HG02852 (cell line): ENCODE measurements around the gene WDR4.
"Not testable (repeated sequence)": the region's sequence is repeated elsewhere in the genome, so short reads cannot be mapped to it uniquely, and the experiment has no call there.

Experiments used
- ATAC-seq: cut with Tn5 transposase; IDR thresholded peaks from one replicate; pipeline ENCODE4 v1.9.1; 2021; ENCODE audit warnings: mild to moderate bottlenecking, moderate library complexity; ENCODE audit not compliant: unreplicated experiment

WDR4 gene

DNA sequence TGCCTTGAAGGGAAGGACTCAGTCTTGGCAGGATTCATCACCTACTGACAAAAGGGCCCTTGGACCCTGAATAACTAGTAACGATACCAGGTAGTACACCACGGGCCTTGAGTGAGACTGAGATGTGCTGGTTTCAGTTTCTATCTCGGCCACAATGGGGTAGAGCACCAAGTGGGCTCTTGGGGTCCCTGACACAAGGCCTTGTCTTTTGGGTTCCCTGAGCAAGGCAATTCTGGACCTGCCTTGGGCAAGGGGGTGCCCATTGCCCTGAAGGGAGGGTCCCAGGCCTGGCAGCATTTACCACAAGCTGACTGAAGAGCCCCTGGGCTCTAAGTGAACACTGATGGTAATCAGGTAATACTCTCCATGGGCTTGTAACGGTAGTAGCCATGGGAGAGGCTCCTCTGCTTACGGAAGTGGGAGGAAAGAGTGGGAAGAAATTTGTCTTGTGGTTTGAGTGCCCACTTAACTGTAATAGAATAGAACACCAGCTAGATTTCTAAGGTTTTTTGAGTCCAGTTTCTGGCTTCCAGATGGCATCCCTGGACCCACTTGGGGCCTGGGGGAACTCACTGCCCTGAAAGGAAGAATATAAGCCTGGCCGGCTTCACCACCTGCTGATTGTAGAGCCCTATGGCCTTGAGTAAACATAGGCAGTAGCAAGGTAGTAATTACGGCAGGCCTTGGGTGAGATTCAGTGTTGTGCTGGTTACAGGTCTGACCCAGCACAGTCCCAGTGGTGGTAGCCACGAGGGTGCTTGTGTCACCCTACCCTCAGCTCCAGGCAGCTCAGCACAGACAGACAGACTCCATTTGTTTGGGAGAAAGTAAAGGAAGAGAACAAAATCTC is 58.5 kb downstream of the WDR4 start:
- ATAC-seq = no peak

- no peak for ATAC-seq
Observed at GRCh38 chr21:42819861-42820615, 59.3 kb downstream of the WDR4 start.

DNA sequence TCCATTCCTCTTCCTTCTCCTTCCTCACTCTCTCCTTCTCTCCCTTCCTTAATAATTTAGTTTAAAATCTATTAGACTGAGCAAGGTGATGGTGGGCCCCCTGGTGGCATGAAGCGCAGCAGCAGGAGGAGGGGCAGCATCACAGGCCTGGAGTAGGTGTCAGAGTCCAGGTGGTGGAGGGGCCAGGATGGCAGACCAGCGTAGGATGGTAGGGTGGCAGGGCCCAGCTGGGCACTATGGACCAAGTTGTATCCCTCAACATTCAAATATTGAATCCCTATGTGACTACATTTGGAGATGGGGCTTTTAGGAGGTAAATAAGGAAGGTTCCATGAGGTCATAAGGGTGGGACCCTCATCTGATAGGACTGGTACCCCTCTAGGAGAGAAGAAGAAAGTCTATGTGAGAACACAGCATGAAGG is 61.0 kb downstream of the WDR4 start:
- ATAC-seq = no peak

GRCh38 chr21:42815217-42815616 is 64.1 kb downstream of the WDR4 start:
- no peak for ATAC-seq

- not testable (repeated sequence) for ATAC-seq
Observed at GRCh38 chr21:42812528-42813241, 66.7 kb downstream of the WDR4 start.

DNA sequence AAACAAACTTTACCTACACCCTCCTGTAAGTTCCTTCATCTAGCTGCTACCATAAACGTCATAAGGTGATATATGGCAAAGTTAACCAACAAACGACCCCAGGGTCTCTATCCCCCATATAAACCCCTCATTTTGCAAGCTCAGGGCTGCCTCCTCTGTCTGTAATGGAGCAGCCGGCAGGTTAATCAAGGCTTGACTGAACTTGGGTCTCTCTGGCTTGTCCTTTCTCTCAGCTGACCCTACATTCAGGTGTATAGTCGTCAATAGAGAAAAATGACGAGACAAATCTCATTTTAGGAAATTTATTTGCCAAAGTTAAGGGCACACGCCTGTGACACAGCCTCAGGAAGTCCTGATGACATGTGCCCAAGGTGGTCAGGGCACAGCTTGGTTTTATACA is 67.4 kb downstream of the WDR4 start:
- ATAC-seq = no peak

GRCh38 chr21:42809577-42810475 is 69.5 kb downstream of the WDR4 start:
- no peak for ATAC-seq

GRCh38 chr21:42809171-42809570 is 70.2 kb downstream of the WDR4 start:
- ATAC-seq = no peak

DNA sequence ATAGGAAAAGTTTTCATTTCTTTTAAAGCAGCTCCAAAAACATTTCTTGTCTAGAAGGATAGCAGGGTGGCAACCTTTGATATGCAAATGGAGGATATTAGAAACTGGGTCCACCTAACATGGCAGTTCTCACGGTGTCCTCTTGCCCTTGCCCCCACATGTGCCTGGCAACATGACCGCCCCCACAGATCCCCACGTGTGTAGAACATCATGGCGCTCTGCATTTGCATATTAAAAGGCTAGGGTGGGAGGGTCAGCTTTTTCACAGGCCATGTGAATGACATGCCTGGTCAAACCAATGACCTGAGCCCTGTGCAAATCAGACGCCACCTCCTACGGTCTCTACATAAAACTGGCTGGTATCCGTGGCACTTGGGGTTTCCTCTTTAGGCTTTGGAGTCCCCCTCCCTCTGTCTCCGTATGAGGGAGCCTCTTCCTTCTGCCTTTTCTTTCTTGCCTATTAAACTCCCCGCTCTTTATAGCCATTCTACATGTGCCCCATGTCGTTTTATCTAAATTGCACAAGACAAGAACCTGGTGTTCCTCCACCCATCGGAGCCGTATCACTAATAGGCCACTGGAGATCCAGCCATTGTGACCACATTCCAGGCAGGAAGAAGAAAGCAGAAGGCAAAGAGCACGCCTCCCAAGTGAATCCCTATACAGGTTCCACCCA is 71.3 kb downstream of the WDR4 start:
- ATAC-seq = no peak

DNA sequence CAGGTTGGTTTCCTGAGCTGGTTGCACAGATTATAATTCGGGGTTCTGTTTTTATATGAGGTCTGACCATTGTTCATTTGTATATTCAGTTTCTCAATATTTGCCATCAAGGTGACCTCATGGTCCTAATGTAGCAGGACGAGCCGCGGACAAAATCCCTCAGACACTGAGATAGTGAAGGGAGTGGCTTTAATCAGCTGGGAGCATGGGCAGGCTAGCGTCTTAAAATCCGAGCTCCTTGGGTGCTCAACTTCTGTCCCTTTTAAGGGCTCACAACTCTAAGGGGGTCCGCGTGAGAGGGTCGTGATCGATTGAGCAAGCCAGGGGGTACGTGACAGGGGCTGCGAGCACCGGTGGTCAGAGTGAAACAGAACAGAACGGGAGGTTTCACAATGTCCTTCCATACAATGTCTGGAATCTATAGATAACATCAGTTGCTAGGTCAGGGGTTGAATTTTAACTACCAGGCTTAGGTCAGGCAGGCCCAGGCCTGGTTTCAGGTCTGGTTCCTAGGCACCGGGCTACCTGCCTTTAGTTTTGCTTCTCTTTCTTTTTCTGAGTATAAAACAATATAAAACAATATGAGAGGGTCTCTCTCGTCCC is 71.9 kb downstream of the WDR4 start:
- not testable (repeated sequence) for ATAC-seq

- ATAC-seq = no peak
Observed at GRCh38 chr21:42806509-42807140, 72.7 kb downstream of the WDR4 start.

GRCh38 chr21:42801616-42802015 is 77.7 kb downstream of the WDR4 start:
- not testable (repeated sequence) for ATAC-seq

DNA sequence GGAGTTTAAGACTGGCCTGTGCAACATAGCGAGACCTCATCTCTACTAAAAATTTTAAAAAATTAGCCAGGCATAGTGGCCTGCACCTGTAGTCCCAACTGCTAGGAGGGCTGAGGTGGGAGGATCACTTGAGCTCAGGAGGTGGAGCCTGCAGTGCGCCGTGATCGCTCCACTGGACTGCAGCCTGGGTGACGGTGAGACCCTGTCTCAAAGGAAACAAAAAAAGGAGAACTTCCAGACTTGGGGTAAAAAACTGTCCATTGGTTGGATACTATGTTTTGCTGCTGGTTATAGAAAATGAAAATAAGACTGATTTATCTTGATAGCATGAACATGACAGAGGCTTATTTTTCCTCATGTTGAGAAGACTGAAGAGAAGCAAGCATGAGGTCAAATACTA is 79.4 kb downstream of the WDR4 start:
- no peak for ATAC-seq

GRCh38 chr21:42799516-42799915 is 79.8 kb downstream of the WDR4 start:
- no peak for ATAC-seq
